ENCODE results near the gene TEX51. TPM values are rescaled to one million over a fixed set of nuclear protein-coding genes. Genes with fewer than 3 reads are reported as not detected.

TEX51 gene
- total and polyA plus RNA-seq, 2 donors (not counting 3 experiments of a cell fraction or from before 2014, with no cell fraction given), result not detected

DNA sequence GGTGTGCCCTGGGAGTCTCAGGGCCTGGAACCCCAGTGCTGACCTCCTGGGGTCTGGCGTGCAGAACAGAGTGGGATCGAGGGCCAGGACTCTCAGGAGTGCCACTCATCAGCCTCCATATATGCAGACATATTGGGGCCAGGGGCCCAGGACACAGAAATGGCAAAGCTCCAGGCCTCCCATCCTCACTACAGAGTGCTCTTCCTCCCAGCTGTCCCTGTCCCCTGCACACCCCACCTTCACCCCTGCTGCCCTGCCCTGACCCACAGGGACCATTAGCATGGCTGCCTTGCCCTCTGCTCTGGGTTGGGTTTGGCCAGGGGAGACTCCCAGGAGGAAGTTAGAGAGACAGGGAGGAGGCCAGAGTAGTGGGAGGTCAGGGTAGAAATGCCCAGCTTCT, 2.8 kb downstream of the TEX51 start:
- Histone ChIP-seq H3K4me2 (ENCODE audit: insufficient read depth, low read length) (no peak overlapping the region), H4K20me1 (replicated peaks; ENCODE audit: control insufficient read depth, extremely low read depth, insufficient read depth, low read length) (no peaks in the 10 kb centered on the region), H3K27ac (ENCODE audit: insufficient read depth, low read depth, low read length) (no peak overlapping the region), H3K4me3 (replicated peaks in 1 of 3; ENCODE audit: insufficient read depth in 1 of 3, low read depth in 1 of 3, low read length in 3 of 3) (no peak overlapping the region), H3K4me1 (ENCODE audit: control insufficient read depth, extremely low read depth, insufficient read depth, low read length) (no peaks in the 10 kb centered on the region), H3K9me3 (replicated peaks; ENCODE audit: control insufficient read depth, insufficient read depth, low read length) (no peaks in the 10 kb centered on the region), H2AFZ (ENCODE audit: low read depth, low read length) (no peak overlapping the region), H3K27me3 (ENCODE audit: control insufficient read depth in 2 of 2, insufficient read depth in 2 of 2, low read length in 2 of 2) (no peaks in the 10 kb centered on the region), H3K36me3 (ENCODE audit: control insufficient read depth in 2 of 2, extremely low read depth in 1 of 2, insufficient read depth in 2 of 2, low read length in 2 of 2) (no peaks in the 10 kb centered on the region), H3K79me2 (ENCODE audit: control insufficient read depth, insufficient read depth, low read length) (no peaks in the 10 kb centered on the region), H3K9me1 (replicated peaks; ENCODE audit: control insufficient read depth, extremely low read depth, insufficient read depth, low read length) (no peaks in the 10 kb centered on the region), H3K9ac (replicated peaks; ENCODE audit: extremely low read depth, insufficient read depth, low read length) (no peak overlapping the region)
- no peak for DNase-seq (ENCODE audit: low read depth, low spot score)
- ChIA-PET CTCF (no interaction called here), POLR2A (no interaction called here)
- intact Hi-C loops (cut with micrococcal nuclease), result no loop called here
- TF ChIP-seq MYC (IDR thresholded peaks at IDR 0.05; ENCODE audit: low read depth, low read length), result no peak
- TF ChIP-seq POLR2AphosphoS5 (IDR thresholded peaks at IDR 0.05; ENCODE audit: insufficient read depth, low read depth, low read length), result no peak
- TF ChIP-seq JUN (IDR thresholded peaks at IDR 0.05; ENCODE audit: borderline replicate concordance, insufficient read depth, insufficient read length, low read depth), result no peak
- TF ChIP-seq, protein P1, sequence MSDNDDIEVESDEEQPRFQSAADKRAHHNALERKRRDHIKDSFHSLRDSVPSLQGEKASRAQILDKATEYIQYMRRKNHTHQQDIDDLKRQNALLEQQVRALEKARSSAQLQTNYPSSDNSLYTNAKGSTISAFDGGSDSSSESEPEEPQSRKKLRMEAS (IDR thresholded peaks at IDR 0.05; ENCODE audit: insufficient read depth, insufficient read length), result no peak
- TF ChIP-seq GATA2 (IDR thresholded peaks at IDR 0.05; ENCODE audit: insufficient read depth, insufficient read length, low read depth, low read length), result no peak
- TF ChIP-seq, protein P2, sequence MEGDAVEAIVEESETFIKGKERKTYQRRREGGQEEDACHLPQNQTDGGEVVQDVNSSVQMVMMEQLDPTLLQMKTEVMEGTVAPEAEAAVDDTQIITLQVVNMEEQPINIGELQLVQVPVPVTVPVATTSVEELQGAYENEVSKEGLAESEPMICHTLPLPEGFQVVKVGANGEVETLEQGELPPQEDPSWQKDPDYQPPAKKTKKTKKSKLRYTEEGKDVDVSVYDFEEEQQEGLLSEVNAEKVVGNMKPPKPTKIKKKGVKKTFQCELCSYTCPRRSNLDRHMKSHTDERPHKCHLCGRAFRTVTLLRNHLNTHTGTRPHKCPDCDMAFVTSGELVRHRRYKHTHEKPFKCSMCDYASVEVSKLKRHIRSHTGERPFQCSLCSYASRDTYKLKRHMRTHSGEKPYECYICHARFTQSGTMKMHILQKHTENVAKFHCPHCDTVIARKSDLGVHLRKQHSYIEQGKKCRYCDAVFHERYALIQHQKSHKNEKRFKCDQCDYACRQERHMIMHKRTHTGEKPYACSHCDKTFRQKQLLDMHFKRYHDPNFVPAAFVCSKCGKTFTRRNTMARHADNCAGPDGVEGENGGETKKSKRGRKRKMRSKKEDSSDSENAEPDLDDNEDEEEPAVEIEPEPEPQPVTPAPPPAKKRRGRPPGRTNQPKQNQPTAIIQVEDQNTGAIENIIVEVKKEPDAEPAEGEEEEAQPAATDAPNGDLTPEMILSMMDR (IDR thresholded peaks at IDR 0.05; ENCODE audit: extremely low read depth in 1 of 2, insufficient read depth in 1 of 2, low read depth in 1 of 2, low read length in 2 of 2), result no peak
- TF ChIP-seq EZH2 (IDR thresholded peaks at IDR 0.05; ENCODE audit: borderline replicate concordance, low read depth, low read length, severe bottlenecking), result no peak
- no peak for TF ChIP-seq FOS (IDR thresholded peaks at IDR 0.05; ENCODE audit: borderline replicate concordance, insufficient read depth, low read length)
- TF ChIP-seq POLR2A (IDR thresholded peaks at IDR 0.05; ENCODE audit: low read depth, low read length), result no peak
- dilution Hi-C loops (cut with MboI; ENCODE audit: extremely low pct_ligation_motif_present, low sequenced_read_pairs), result no loop called here
- BruUV-seq (replicated peaks), result no TSS peak
- no peak for FAIRE-seq

All from endothelial cell of umbilical vein (primary cell).